ENCODE data around the gene RIT2.

Gene RIT2

DNA sequence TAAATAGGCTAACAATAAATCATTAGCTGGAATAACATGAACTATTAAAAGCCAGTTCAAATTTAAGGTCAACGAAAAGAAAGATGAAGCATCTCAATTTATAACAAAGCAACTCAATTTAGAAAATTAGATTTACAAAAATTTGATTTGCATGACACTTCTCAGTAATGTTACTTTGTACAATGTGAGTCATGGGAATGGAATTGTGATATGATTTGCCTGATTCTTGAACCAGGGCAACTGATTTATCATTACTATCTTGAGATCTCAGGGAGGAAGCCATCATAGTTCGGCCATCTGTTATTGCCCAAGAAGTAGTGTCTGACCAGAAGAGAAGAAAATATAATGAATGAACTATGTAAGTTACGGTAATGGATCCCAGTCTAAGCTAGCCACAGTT lies 193.1 kb downstream of the RIT2 start:
- DNase-seq: no peak

DNA sequence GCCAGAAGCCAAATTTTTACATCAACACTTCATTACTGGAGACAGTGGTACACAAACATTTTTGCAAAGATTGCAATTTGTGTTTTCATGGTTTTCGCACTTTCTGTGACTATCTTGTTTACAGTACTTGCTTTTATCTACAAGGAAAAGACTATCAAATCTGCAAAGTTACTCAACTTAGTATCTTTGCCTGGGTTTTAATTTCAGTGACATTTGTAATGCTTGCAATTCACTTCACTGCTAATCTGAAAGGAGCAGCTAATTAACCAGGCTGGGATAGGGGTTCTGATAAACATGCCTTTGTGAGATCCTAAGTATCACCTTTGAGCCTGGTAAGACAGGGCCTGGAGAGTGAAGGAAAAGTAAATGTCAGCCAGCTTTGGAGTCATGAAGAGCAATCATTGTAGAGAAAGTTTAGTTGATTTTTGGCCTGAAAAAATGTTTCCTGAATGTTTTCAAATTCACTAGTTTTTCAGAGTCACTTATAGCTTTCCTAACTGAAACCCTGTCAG lies 194.2 kb downstream of the RIT2 start:
- DNase-seq: no peak

DNA sequence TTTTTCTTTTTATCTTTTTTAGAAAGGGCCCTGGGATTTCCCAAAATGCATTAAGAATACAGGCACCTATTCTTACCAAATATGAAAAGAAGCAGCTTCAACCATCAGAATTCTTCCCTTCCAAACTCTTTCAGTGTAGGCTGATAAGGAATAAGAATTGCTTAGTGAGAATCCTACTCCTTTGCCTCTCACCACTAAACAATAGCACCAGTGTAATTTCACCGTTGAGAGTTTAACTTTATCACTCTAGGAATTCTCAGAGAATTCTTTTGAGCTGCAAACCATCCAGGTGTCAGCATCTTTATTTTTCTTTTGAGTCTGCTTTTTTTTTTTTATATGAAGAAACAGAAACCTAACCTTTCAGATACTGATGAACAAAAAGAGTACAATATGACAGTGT lies 194.9 kb downstream of the RIT2 start:
- no peak for DNase-seq

DNA sequence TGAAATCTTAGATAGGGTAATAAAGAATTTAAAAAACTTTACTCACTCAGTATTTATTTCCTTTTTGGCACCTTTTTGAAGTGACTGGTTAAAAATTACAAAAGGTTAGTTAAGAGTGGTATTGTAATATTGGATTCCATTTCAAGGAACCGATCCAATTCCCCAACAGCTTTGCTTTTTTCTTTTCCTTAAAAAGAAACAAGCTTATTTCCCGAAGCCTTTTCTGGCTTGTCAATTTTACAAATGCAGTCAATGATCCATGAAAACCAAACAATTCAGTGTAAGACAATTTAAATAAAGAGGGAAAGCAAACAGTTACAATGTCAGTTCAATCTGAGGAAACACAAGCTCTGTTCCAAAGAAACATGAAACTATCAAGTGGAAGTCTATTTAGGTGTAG lies 200.2 kb downstream of the RIT2 start:
- no peak for DNase-seq

- no peak for DNase-seq
Observed at GRCh38 chr18:42914476-42914875, 201.0 kb downstream of the RIT2 start.

DNA sequence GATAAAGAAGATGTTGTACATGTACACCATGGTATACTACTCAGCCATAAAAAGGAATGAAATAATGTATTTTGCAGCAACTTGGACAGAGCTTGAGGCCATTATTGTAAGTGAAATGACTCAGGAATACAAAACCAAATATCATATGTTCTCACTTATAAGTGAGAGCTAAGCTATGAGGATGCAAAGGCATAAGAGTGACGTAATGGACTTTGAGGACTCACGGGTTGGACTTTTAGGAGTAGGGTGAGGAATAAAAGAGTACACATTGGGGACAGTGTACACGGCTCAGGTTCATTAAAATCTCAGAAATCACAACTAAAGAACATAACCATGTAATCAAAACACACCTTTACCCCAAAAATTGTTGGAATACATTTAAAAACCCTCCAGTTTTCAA lies 206.4 kb downstream of the RIT2 start:
- DNase-seq: no peak

DNA sequence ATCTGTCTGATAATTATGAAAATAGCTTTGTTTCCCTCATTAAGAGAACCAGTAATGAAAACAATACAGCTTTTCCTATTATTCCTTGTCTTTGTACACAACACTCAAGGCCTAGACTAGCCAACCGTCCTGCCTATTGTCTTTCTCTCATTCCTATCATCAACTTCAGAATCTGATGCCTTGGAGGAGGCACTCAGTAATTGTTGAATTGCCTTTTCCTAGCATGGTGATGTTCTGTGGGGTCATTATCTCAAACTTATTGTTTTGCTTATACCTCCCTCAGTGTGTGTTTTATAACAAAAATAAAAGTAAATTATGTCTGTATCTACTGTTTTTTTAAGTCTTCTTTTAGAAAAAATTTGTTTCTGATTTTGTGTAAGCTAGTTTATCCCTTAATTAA lies 208.7 kb downstream of the RIT2 start:
- DNase-seq: no peak

GRCh38 chr18:42901161-42901560 lies 214.3 kb downstream of the RIT2 start:
- no peak for DNase-seq

- DNase-seq: no peak
Observed at GRCh38 chr18:42893977-42894376, 221.5 kb downstream of the RIT2 start.

DNA sequence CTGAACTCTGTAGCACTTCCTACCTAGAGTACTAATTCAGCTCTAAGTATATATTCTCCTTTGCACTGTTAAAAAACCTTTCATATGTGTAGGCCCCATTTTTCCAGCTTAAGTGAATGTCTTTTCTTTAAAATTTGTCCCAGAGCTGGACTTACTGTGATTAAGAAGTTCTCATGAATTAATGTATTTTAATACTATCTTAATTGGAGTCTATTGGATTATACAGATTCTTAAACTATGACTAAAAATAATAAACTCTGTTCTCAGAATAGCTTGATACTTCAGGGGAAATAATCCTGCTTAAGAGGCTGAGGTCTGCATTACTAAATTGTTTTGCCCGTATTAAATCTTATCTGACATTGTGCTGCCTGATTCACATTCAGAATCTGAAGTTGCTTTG lies 223.3 kb downstream of the RIT2 start:
- no peak for DNase-seq

- no peak for DNase-seq
Observed at GRCh38 chr18:42891705-42892104, 223.8 kb downstream of the RIT2 start.

DNA sequence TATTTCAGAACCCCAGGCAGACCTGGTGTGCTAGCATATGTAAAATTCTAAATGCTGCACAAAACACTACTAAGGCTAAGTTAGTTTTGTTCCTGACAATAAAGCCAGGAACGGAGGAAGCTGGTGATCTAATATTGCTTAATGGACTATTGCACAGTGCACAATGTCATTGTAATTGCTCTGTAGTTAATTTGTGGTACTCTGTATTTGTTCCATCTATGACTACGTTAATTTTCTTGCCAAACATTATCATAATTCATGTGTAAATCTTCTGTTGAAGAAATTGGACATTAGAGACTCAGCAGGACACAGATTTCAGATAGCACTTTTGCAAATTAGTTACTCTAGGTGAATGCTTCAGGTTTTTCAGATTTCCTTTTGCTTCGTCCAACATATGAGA lies 232.3 kb downstream of the RIT2 start:
- DNase-seq: no peak

DNA sequence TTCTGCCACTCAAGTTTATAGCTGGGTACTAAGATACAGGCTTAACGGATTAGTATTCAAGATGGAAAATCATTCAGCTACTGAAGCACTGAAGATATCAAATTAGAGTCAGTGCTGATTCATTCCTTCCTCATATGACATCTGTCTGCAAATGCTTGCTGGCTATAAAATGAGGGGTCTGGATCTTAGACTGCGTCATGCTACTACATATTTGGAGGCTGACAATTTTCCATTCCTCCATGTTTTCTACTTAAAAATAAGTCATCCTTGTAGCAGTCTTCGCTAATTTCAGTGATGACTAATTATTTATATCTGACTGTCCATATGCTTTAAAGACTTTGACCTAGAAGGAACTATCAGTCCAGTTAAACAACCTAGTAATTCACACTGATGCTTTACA lies 233.4 kb downstream of the RIT2 start:
- no peak for DNase-seq

- DNase-seq: no peak
Observed at GRCh38 chr18:42872838-42873237, 242.6 kb downstream of the RIT2 start.

DNA sequence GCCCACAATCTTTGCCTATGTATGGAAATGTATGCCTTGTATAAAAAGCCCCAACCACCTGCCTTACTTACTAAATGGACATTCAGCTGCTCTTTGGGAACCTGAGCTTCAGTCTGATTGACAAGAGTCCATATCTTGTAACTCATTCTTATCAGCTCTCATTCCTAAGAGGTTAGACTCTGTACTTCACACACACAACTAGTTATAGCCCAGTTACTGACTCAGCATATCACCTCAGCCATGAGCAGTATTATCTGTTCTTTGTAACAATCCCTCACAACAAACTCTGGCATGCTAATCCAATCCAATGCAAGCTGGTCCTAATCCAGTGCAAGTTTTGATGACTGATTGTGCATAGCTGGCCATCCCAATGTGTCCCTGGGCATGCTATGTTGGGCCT lies 250.6 kb downstream of the RIT2 start:
- no peak for DNase-seq

DNA sequence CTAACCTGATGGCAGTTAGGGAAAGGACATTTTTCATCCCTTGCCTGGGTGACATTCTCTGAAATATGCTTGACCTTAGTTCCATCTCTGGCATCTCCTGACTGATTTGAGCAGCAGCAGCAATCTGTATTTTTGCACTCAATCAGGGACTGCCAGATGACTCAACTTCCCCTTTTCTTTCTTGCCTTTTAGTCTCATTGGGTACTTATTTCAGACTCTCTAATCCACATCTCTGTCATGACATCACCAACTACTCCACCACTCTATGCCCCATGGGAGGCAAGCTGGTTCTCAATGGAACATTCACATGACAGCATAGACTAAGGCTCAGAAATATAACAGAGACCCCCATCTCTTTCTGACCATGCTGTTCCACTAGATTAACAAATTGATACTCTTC lies 254.2 kb downstream of the RIT2 start:
- DNase-seq: no peak

DNA sequence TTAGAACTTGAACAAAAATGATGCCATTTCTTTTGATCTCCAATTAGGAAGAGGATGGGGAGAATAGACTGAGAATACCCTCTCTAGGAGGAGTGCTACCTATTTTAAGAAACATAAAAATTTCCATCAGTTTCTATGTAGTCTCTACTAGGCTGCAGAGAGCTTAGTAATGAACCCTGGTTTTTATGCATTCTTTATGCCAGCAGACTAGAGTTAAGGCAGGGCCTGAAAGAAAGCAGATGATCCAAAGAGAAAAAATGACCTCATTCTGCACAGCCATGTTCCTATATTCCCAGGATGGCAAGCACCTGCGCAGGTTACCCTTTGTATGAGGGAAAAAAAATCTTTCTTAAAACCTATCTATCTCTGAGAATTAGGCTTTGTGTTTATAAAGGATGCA lies 254.9 kb downstream of the RIT2 start:
- DNase-seq: no peak

DNA sequence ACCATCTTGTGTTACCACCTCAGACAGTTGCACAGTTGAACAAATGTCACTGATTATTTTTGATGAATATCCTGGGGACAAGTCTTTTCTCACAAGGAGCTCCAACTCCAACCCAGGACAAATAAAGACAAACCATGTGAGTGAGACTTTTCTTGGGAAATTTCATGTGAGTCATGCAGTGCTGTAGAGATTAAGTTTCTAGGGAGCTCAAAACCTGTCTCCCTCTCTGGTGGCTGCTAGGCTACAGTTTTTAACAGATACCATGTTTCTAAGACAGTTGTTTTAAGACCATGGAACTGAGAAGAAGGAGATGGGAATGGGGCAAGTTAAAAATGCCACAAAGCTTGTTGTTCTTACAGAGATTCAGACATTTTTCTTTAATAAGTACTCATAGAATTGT lies 255.5 kb downstream of the RIT2 start:
- DNase-seq: no peak

GRCh38 chr18:42854558-42854957 lies 260.9 kb downstream of the RIT2 start:
- no peak for DNase-seq

- DNase-seq: no peak
Observed at GRCh38 chr18:42850174-42851083, 265.1 kb downstream of the RIT2 start.

DNA sequence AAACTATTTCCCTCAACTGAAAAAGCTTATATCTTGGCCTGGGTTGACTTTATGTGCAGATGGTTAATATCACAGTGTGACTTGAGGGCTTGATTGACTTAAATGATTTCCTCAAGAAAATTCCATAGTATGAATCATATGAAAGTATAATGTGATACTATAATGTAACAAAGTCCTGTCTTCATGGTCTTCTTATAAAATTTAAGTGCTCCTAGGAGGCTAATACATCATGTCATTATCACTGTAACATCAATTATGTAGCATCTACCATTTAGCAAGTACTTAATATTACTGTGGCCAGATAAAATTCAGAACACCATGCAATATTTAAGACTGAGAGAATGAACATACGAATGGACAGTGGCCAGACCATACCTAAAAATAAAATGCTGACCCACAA lies 276.1 kb downstream of the RIT2 start:
- DNase-seq: no peak

DNA sequence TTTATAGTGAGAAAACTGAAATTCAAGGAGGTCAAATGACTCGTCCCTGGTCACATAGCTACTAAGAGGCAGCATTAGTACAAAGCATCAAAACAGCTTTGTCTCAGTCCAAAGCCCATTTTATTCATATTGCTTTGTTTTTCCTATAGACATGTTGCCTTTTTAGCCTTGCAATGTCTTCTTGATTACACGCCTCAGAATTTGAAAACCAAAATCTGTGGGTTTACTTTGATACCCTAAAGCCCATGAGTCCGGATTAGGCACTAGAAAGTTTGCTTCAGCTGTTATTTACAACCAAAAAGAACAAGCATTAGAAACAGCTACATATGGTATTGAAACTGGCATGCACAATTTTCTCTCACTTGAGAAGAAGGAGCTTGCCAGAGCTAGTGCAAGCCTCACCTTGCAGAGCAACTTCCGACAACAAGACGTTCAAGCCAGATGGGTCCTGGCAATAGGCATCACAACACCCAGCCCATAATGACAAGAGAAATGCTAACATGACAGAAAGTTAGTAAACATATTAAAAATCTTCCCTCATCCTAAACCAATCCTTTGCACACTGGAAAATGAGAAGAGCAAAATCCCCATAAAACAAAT lies 276.8 kb downstream of the RIT2 start:
- DNase-seq: no peak

DNA sequence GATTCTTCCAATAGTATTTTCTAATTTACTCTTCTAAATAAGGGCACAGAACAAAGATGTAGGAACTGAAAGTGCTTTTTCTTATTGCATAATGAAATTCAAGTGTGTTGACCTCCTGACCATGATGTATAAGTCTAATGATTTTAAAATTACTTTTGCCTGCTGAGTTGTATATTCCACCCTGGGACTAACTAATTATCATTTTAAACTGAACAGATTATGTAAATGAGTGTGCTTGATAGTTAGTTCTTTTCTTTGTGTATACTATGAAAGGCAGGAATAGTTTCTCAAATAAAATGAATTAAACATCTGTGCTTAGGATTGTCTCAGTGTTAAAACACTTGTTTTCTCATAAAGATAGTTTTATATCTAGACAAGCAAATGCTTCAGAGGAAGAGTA lies 284.5 kb downstream of the RIT2 start:
- DNase-seq: no peak

DNA sequence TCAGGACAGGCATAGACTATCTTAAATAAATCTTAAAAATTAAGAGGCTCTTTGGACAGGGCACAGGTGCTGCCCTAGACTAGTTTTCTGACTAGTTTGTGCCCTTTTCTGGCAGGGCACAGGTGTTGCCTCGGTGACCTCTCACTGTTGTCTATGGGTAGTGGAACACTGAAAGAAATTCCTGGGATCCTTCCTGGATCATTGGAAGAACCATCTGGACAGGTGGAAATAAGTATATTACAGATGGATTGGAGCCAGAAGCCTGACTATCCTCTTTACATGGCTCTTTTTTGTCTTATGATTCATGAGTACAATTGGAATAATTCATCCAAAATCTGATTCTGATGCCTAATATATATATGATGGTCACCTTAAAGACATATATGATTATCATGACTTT lies 286.6 kb downstream of the RIT2 start:
- DNase-seq: no peak

GRCh38 chr18:42824178-42824577 lies 291.3 kb downstream of the RIT2 start:
- DNase-seq: no peak

Data from CD4-positive, alpha-beta T cell treated with Interleukin-21 for 1 hour (primary cell).